Measurements from ENCODE around the gene COQ8B. TPM values are rescaled to one million over a fixed set of nuclear protein-coding genes. Genes with fewer than 3 reads are reported as not detected.

COQ8B gene
- total and polyA plus RNA-seq, 7 donors: 24.7 to 59.3 (median 35.9) TPM

DNA sequence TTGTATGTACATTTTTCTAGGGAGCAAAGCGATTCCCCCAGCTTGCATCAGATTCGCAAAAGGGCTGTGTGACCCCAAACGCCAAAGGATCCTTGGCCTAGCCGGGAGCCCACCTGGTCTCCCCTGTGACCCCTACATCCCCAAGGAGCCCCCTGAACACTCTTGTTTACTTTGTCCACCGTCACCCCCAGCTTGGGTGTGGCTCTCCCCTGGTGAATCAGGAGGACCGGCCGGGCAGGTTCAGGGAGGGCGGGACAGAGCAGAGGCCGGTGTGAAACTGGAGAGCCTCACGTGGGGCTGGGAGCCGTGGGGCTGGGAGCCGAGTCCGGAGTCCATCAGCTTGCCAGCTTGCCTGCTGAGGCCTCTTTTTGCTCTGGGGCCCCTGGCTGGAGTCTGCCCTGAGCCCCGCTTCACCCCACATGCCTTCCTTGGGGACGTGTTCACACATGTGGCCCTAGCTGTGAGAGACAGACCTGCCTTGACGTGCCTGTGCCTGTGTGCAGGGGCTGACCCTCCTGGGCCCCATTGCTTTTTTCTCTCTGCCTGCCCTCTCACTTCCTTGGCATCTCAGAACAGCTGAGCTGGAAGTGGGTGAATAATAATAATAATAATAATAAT is 2.2 kb upstream of the COQ8B start:
- peak overlapping the region; percentile 95 to 99 (median 98) for H3K27ac ChIP-seq
- 5 to 26% methylated on average over 16 of the region's 16 CpGs for WGBS, 2 donors
- no peaks in the 10 kb centered on the region for H3K9me3 ChIP-seq
- peak overlapping the region; percentile 74 to 92 (median 82) for H3K4me3 ChIP-seq
- H3K36me3 ChIP-seq: peaks cover 0 to 19% (median 5%) of the 10 kb centered on the region in 4 donors
- no peaks in the 10 kb centered on the region for H3K27me3 ChIP-seq
- H3K4me1 ChIP-seq: peaks cover 0 to 79% (median 66%) of the 10 kb centered on the region in 4 donors
- peak; percentile 89 for DNase-seq
- intact Hi-C loops (cut with DNase I): loop anchor here (1.0 to 10.0 kb wide), 3 partner anchors 31 to 1314 kb away; partner anchors contain the start of genes ACTMAP, SERTAD3 and ZFP36
- TF ChIP-seq, protein P1, sequence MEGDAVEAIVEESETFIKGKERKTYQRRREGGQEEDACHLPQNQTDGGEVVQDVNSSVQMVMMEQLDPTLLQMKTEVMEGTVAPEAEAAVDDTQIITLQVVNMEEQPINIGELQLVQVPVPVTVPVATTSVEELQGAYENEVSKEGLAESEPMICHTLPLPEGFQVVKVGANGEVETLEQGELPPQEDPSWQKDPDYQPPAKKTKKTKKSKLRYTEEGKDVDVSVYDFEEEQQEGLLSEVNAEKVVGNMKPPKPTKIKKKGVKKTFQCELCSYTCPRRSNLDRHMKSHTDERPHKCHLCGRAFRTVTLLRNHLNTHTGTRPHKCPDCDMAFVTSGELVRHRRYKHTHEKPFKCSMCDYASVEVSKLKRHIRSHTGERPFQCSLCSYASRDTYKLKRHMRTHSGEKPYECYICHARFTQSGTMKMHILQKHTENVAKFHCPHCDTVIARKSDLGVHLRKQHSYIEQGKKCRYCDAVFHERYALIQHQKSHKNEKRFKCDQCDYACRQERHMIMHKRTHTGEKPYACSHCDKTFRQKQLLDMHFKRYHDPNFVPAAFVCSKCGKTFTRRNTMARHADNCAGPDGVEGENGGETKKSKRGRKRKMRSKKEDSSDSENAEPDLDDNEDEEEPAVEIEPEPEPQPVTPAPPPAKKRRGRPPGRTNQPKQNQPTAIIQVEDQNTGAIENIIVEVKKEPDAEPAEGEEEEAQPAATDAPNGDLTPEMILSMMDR (IDR thresholded peaks at IDR 0.05): no peak
- TF ChIP-seq POLR2A (IDR thresholded peaks at IDR 0.05): peak in 1 of 2 donors; percentile 24
- no peak for TF ChIP-seq EP300 (IDR thresholded peaks at IDR 0.05)
- peak in 3 of 4 donors; percentile 16 to 43 (median 43) for TF ChIP-seq POLR2AphosphoS5 (IDR thresholded peaks at IDR 0.05)

DNA sequence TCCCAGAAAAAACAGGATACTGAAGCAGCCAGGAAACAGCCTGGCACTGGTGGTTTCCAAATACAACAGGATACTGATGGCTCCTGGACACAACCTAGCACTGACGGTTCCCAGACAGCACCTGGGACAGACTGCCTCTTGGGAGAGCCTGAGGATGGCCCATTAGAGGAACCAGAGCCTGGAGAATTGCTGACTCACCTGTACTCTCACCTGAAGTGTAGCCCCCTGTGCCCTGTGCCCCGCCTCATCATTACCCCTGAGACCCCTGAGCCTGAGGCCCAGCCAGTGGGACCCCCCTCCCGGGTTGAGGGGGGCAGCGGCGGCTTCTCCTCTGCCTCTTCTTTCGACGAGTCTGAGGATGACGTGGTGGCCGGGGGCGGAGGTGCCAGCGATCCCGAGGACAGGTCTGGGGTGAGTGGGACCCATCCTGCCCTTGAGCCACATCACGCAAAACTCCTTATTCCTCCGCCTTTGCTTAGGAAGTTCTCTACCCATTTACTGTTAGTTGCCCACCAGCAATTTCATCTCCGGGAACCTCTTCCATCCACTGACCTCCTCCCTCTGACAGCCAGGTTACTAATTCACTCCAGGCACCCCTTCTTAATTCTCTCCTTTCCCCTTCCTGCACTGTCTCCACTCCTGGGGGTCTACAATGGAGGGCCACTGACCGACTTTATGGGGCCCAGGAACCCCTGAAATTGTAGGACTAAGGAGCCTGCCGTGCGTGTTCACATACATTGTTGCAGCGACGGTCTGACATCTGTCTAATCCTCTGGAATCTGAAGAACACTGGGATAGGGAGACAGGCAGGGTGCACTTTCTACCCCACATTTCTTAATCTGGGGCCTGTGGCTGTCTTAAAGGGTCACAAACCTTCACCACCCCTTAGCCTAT is 1.4 kb upstream of the COQ8B start:
- WGBS, 2 donors: 11 to 53% methylated on average over 20 of the region's 20 CpGs
- H3K4me1 ChIP-seq: peaks cover 0 to 79% (median 67%) of the 10 kb centered on the region in 4 donors
- peak overlapping the region; percentile 74 to 92 (median 82) for H3K4me3 ChIP-seq
- H3K27me3 ChIP-seq: no peaks in the 10 kb centered on the region
- peak overlapping the region; percentile 95 to 99 (median 98) for H3K27ac ChIP-seq
- DNase-seq: no peak
- H3K36me3 ChIP-seq: peaks cover 0 to 16% (median 0%) of the 10 kb centered on the region in 4 donors
- TF ChIP-seq POLR2A (IDR thresholded peaks at IDR 0.05): no peak
- TF ChIP-seq, protein P1 (IDR thresholded peaks at IDR 0.05): no peak
- TF ChIP-seq POLR2AphosphoS5 (IDR thresholded peaks at IDR 0.05): no peak
- TF ChIP-seq EP300 (IDR thresholded peaks at IDR 0.05): no peak
- H3K9me3 ChIP-seq: no peaks in the 10 kb centered on the region
- intact Hi-C loops (cut with DNase I): loop anchor here (1.0 to 10.0 kb wide), 4 partner anchors 32 to 1313 kb away; partner anchors contain the start of genes ACTMAP, EGLN2, SERTAD3 and ZFP36

DNA sequence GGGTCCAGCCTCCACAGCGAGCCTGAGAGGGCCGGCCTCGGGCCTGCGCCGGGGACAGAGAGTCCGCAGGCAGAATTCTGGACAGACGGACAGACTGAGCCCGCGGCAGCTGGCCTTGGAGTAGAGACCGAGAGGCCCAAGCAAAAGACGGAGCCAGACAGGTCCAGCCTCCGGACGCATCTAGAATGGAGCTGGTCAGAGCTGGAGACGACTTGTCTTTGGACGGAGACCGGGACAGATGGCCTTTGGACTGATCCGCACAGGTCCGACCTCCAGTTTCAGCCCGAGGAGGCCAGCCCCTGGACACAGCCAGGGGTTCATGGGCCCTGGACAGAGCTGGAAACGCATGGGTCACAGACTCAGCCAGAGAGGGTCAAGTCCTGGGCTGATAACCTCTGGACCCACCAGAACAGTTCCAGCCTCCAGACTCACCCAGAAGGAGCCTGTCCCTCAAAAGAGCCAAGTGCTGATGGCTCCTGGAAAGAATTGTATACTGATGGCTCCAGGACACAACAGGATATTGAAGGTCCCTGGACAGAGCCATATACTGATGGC is 716 bp upstream of the COQ8B start:
- intact Hi-C loops (cut with DNase I): loop anchor here (2.0 to 10.0 kb wide), 3 partner anchors 81 to 1313 kb away; partner anchors contain the start of genes EGLN2, SERTAD3 and ZFP36
- H3K36me3 ChIP-seq: peaks cover 0 to 17% (median 0%) of the 10 kb centered on the region in 4 donors
- H3K9me3 ChIP-seq: no peaks in the 10 kb centered on the region
- WGBS, 2 donors: 1 to 3% methylated on average over 20 of the region's 20 CpGs
- H3K27ac ChIP-seq: peak overlapping the region; percentile 95 to 99 (median 98)
- DNase-seq: peak; percentile 80
- no peaks in the 10 kb centered on the region for H3K27me3 ChIP-seq
- H3K4me3 ChIP-seq: peak overlapping the region; percentile 74 to 92 (median 82)
- TF ChIP-seq, protein P1 (IDR thresholded peaks at IDR 0.05): no peak
- TF ChIP-seq EP300 (IDR thresholded peaks at IDR 0.05): no peak
- TF ChIP-seq POLR2AphosphoS5 (IDR thresholded peaks at IDR 0.05): no peak
- TF ChIP-seq POLR2A (IDR thresholded peaks at IDR 0.05): no peak
- H3K4me1 ChIP-seq: peaks cover 0 to 75% (median 62%) of the 10 kb centered on the region in 4 donors

DNA sequence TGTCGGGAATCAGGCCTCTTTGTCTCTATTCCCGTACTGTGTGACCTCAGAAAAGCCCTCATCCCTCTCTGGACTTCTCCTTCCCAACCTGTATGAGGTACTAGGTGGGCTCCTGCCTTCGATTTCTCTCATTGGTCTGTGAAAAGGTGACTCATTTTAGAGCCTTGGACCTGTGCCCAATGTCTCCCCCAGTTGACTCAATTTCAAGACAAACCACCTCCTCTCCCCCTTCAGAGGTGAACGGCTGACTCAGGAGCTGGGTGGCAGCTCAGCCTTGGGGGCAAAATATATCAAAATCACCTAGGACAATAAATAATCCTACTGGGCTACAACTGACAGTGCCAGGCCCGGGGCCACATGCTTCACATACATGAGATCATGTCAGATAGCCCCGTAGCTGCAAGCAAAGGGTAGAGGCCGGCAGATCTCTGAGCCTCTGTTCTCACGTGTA is 630 bp downstream of the COQ8B start:
- WGBS, 2 donors: 2 to 5% methylated on average over 8 of the region's 8 CpGs
- H3K4me3 ChIP-seq: peak overlapping the region; percentile 74 to 92 (median 82)
- H3K9me3 ChIP-seq: no peaks in the 10 kb centered on the region
- H3K4me1 ChIP-seq: peaks cover 0 to 62% (median 49%) of the 10 kb centered on the region in 4 donors
- DNase-seq: no peak
- H3K27me3 ChIP-seq: no peaks in the 10 kb centered on the region
- H3K27ac ChIP-seq: peak overlapping the region; percentile 95 to 99 (median 98)
- TF ChIP-seq POLR2AphosphoS5 (IDR thresholded peaks at IDR 0.05) (no peak), EP300 (IDR thresholded peaks at IDR 0.05) (no peak), POLR2A (IDR thresholded peaks at IDR 0.05) (no peak)
- TF ChIP-seq, protein P1 (IDR thresholded peaks at IDR 0.05): no peak
- peaks cover 0 to 21% (median 3%) of the 10 kb centered on the region in 4 donors for H3K36me3 ChIP-seq
- intact Hi-C loops (cut with DNase I): loop anchor here (2.0 to 10.0 kb wide), 3 partner anchors 83 to 1311 kb away; partner anchors contain the start of genes EGLN2, SERTAD3 and ZFP36

All from sigmoid colon (tissue), 7 donors.